H9 (cell line): ENCODE measurements around the gene GOT1. TPM values are rescaled to one million over a fixed set of nuclear protein-coding genes. Genes with fewer than 3 reads are reported as not detected.

Source experiments
- DNase-seq: peaks from one replicate; pipeline ENCODE4 v3.0.0-alpha.2; 2017
- H2AFZ ChIP-seq: one replicate; pipeline ENCODE4 v1.6.1; 2013; ENCODE audit warnings: mild to moderate bottlenecking, low read length, control low read depth, moderate library complexity
- H2AK5ac ChIP-seq: 2 replicates; pipeline ENCODE4 v1.6.1; 2013; ENCODE audit warnings: low read length, control low read depth, mixed read lengths; ENCODE audit not compliant: insufficient read length
- H2BK120ac ChIP-seq: one replicate; pipeline ENCODE4 v1.6.1; 2013; ENCODE audit warnings: low read depth, mild to moderate bottlenecking, low read length, control low read depth, inconsistent platforms; ENCODE audit not compliant: poor library complexity, severe bottlenecking
- H2BK12ac ChIP-seq: 2 replicates; pipeline ENCODE4 v1.6.1; 2013; ENCODE audit warnings: low read length, control low read depth, mixed read lengths, low read depth; ENCODE audit not compliant: insufficient read length
- H2BK15ac ChIP-seq: 2 replicates; pipeline ENCODE4 v1.6.1; 2013; ENCODE audit warnings: low read depth, low read length, control low read depth
- H2BK20ac ChIP-seq: one replicate; pipeline ENCODE4 v1.6.1; 2013; ENCODE audit warnings: low read depth, mild to moderate bottlenecking, low read length, control low read depth, inconsistent platforms; ENCODE audit not compliant: poor library complexity, severe bottlenecking
- H2BK5ac ChIP-seq: 2 replicates; pipeline ENCODE4 v1.6.1; 2013; ENCODE audit warnings: low read length, control low read depth, mixed read lengths; ENCODE audit not compliant: insufficient read length
- H3K14ac ChIP-seq: 2 replicates; pipeline ENCODE4 v1.6.1; 2013; ENCODE audit warnings: low read length, control low read depth; ENCODE audit not compliant: insufficient read depth
- H3K18ac ChIP-seq: 2 replicates; pipeline ENCODE4 v1.6.1; 2013; ENCODE audit warnings: low read depth, mild to moderate bottlenecking, mixed read lengths, low read length, control low read depth; ENCODE audit not compliant: insufficient read length
- H3K23ac ChIP-seq: 2 replicates; pipeline ENCODE4 v1.6.1; 2013; ENCODE audit warnings: low read length, control low read depth, mixed read lengths, low read depth; ENCODE audit not compliant: insufficient read length
- H3K23me2 ChIP-seq: 2 replicates; pipeline ENCODE4 v1.6.1; 2013; ENCODE audit warnings: low read depth, mild to moderate bottlenecking, mixed read lengths, low read length, control low read depth; ENCODE audit not compliant: insufficient read length, poor library complexity, severe bottlenecking
- H3K27ac ChIP-seq: 2 replicates; pipeline ENCODE4 v1.5.1; 2013; ENCODE audit warnings: low read length, control low read depth, mixed read lengths, low read depth; ENCODE audit not compliant: insufficient read length
- H3K27me3 ChIP-seq: 2 replicates; pipeline ENCODE4 v1.6.1; 2013; ENCODE audit warnings: low read length, control low read depth, inconsistent platforms; ENCODE audit not compliant: insufficient read depth
- H3K4ac ChIP-seq: 2 replicates; pipeline ENCODE4 v1.6.1; 2013; ENCODE audit warnings: low read depth, mild to moderate bottlenecking, control low read depth, inconsistent platforms, low read length, moderate library complexity
- H3K4me1 ChIP-seq: 2 replicates; pipeline ENCODE4 v1.6.1; 2013; ENCODE audit warnings: low read length, control low read depth, inconsistent platforms; ENCODE audit not compliant: insufficient read depth
- H3K4me2 ChIP-seq: 2 replicates; pipeline ENCODE4 v1.6.1; 2013; ENCODE audit warnings: low read length, control low read depth, mixed read lengths; ENCODE audit not compliant: insufficient read length, insufficient read depth
- H3K56ac ChIP-seq: 2 replicates; pipeline ENCODE4 v1.6.1; 2013; ENCODE audit warnings: low read depth, mild to moderate bottlenecking, mixed read lengths, low read length, control low read depth; ENCODE audit not compliant: insufficient read length
- H3K79me1 ChIP-seq: 2 replicates; pipeline ENCODE4 v1.6.1; 2013; ENCODE audit warnings: low read depth, mild to moderate bottlenecking, moderate library complexity, low read length, control low read depth, inconsistent platforms; ENCODE audit not compliant: insufficient read depth, poor library complexity, severe bottlenecking
- H3K79me2 ChIP-seq: 2 replicates; pipeline ENCODE4 v1.6.1; 2013; ENCODE audit warnings: low read length, control low read depth, inconsistent platforms; ENCODE audit not compliant: insufficient read depth
- H3K9ac ChIP-seq: 2 replicates; pipeline ENCODE4 v1.6.1; 2013; ENCODE audit warnings: low read length, control low read depth, mixed read lengths; ENCODE audit not compliant: insufficient read length; ENCODE audit errors: extremely low read depth
- H3K9me3 ChIP-seq: one replicate; pipeline ENCODE4 v1.6.1; 2013; ENCODE audit warnings: low read depth, low read length, inconsistent platforms; ENCODE audit not compliant: control insufficient read depth
- H3T11ph ChIP-seq: one replicate; pipeline ENCODE4 v1.6.1; 2013; ENCODE audit warnings: mild to moderate bottlenecking, low read length, control low read depth, inconsistent platforms
- H4K20me1 ChIP-seq: one replicate; pipeline ENCODE4 v1.6.1; 2013; ENCODE audit not compliant: control insufficient read depth, insufficient read length, insufficient read depth
- H4K5ac ChIP-seq: 2 replicates; pipeline ENCODE4 v1.6.1; 2013; ENCODE audit warnings: low read depth, mild to moderate bottlenecking, mixed read lengths, low read length, control low read depth; ENCODE audit not compliant: insufficient read length
- H4K8ac ChIP-seq: replicated peaks from 2 replicates; pipeline ENCODE4 v1.6.1; 2013; ENCODE audit warnings: low read length, control low read depth, mixed read lengths, low read depth; ENCODE audit not compliant: insufficient read length
- H4K91ac ChIP-seq: 2 replicates; pipeline ENCODE4 v1.6.1; 2013; ENCODE audit warnings: low read depth, mild to moderate bottlenecking, moderate library complexity, mixed read lengths, low read length, control low read depth; ENCODE audit not compliant: insufficient read length
- H3K27ac Mint-ChIP-seq, 3 experiments: 2 replicates in 2 of 3; 3 replicates in 1 of 3; pipeline ENCODE4 v1.8.0; 2020 to 2021; ENCODE audit warnings: mixed read lengths in 3 of 3, mild to moderate bottlenecking in 1 of 3, moderate library complexity in 1 of 3
- H3K27me3 Mint-ChIP-seq: 2 replicates; pipeline ENCODE4 v1.8.0; 2021; ENCODE audit warnings: low read depth, mild to moderate bottlenecking, moderate library complexity, mixed read lengths
- H3K36me3 Mint-ChIP-seq, 3 experiments: 2 replicates in 2 of 3; 3 replicates in 1 of 3; pipeline ENCODE4 v1.8.0; 2020 to 2021; ENCODE audit warnings: low read depth in 3 of 3, mixed read lengths in 3 of 3; ENCODE audit not compliant: insufficient read depth in 1 of 3
- H3K4me1 Mint-ChIP-seq, 2 experiments: 2 replicates each; pipeline ENCODE4 v1.8.0; 2020; ENCODE audit warnings: mixed read lengths in 2 of 2
- H3K4me3 Mint-ChIP-seq, 2 experiments: 2 replicates in 1 of 2; 3 replicates in 1 of 2; pipeline ENCODE4 v1.8.0; 2020 to 2021; ENCODE audit warnings: mild to moderate bottlenecking in 2 of 2, mixed read lengths in 2 of 2, moderate library complexity in 1 of 2
- H3K9me3 Mint-ChIP-seq, 2 experiments: 2 replicates in 1 of 2; 3 replicates in 1 of 2; pipeline ENCODE4 v1.8.0; 2020; ENCODE audit warnings: mild to moderate bottlenecking in 2 of 2, mixed read lengths in 2 of 2, moderate library complexity in 1 of 2
- CTCF ChIP-seq: fragments of 200-600 bp; sonication (generic); conservative IDR thresholded peaks from 3 replicates; pipeline ENCODE4 v1.8.0; 2021; ENCODE audit warnings: antibody characterized with exemption, mild to moderate bottlenecking
- WGBS: extraction: QIAGEN DNeasy Blood & Tissue Kit; methylation state at CpG from one replicate; pipeline ENCODE4 v1.1.7; 2013; ENCODE audit warnings: missing lambda C conversion rate, low lambda C conversion rate, mixed read lengths; ENCODE audit not compliant: insufficient read length; ENCODE audit errors: extremely low coverage; 5-methylcytosine and 5-hydroxymethylcytosine counted together
- total RNA-seq: library from RNA; stranded (reverse); gene quantifications from 2 replicates; pipeline ENCODE4 v1.2.1, GENCODE V29; 2021

The GOT1 gene
- total RNA-seq, 1 experiment from 2014 or later, result 43.3 TPM

GRCh38 chr10:99432881-99433280 is 2.5 kb upstream of the GOT1 start:
- Histone ChIP-seq H3K14ac (no peak overlapping the region), H3T11ph (no peak overlapping the region), H4K20me1 (no peaks in the 10 kb centered on the region), H3K4ac (no peak overlapping the region), H2AK5ac (no peak overlapping the region), H2BK5ac (no peak overlapping the region), H2BK15ac (no peak overlapping the region), H3K4me2 (no peak overlapping the region), H3K56ac (no peak overlapping the region), H4K5ac (no peak overlapping the region), H2AFZ (no peak overlapping the region), H3K27me3 (no peaks in the 10 kb centered on the region), H3K23me2 (peaks cover 8% of the 10 kb centered on the region), H3K18ac (no peak overlapping the region), H2BK12ac (no peak overlapping the region), H4K8ac (no peak overlapping the region), H3K27ac (no peak overlapping the region), H3K9me3 (no peaks in the 10 kb centered on the region), H3K9ac (no peak overlapping the region), H4K91ac (no peak overlapping the region), H3K4me1 (no peaks in the 10 kb centered on the region; the same call in 1 of the 2 replicates), H2BK20ac (no peak overlapping the region), H3K79me2 (peaks cover 6% of the 10 kb centered on the region; the same call in 1 of the 2 replicates), H2BK120ac (no peak overlapping the region), H3K79me1 (peaks cover 2% of the 10 kb centered on the region), H3K23ac (no peak overlapping the region)
- Mint-ChIP-seq H3K9me3 (no peaks in the 10 kb centered on the region), H3K36me3 (0 out of 7 replicates have a peak, but pooled peaks cover 0 to 3% (median 0%) of the 10 kb centered on the region in 3 experiments), H3K4me1 (peaks cover 14 to 20% of the 10 kb centered on the region in 2 experiments), H3K27ac (no peak overlapping the region), H3K27me3 (no peaks in the 10 kb centered on the region; the same call in none of the 2 replicates), H3K4me3 (no peak overlapping the region)
- no CpG with 5 or more reads among the region's 6 CpGs for WGBS
- no peak for TF ChIP-seq CTCF
- DNase-seq, result no peak
